NCI-H1417 treated with DMSO at 0.1 percent for 48 hours (cell line): ENCODE results near the gene CCDC138.

Source experiments
- DNase-seq: peaks from one replicate; lab custom pipeline; 2025; lab: John Stamatoyannopoulos, UW

Gene CCDC138

DNA sequence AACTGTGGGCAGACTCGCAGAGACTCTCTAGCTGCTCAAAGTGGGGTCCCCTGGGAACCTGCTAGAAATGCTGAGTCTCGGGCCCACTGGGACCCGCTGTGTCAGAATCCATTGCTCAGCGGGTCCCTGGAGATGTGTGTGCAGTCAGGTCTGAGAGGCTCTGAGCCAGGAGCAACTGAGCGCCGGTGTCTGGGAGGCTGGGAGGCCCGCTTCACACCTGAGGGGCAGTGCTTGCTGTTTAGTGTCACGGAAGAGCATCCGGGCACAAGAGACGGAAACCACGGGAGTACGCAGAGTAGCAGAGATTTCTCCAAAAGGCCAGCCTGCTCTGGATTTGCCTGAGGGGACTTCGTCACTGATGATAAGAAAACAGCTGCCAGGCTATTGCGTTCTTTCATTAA lies 132.4 kb downstream of the CCDC138 start:
- no peak for DNase-seq

DNA sequence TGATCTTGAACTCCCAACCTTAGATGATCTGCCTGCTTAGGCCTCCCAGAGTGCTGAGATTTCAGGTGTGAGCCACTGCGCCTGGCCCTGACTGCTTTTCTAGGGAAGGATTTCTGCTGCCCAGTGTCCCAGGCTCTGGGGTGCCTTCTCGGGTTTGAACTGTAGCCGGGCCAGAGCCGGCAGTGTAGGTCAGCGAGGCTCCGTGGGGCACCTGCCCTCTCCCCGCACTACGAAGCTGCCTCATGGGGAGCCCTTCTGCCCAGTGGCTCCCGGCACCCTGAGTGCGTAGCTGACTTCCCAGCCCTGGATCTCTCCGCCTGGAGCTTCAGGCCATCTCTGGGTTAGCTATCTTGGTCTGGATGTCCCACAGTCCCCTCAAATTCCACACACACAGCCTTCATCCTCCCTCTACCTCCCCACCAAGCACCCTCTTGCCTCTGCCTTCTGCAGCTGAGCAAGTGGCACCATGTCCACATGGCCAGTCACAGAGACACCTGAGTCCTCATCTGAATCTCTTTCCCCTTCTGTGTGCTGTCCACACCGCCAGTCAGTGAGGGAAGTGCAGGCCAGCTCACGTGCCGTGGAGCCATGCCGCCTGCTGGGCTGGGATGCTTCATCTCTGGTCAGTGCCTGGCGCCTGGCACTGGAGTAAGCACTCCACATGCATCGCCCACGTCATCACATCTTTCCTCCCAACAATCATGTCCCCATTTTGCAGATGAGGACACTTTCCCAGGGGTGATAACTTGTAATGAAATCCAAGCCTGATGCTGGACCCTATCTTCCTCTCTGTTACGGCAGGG lies 133.2 kb downstream of the CCDC138 start:
- no peak for DNase-seq

DNA sequence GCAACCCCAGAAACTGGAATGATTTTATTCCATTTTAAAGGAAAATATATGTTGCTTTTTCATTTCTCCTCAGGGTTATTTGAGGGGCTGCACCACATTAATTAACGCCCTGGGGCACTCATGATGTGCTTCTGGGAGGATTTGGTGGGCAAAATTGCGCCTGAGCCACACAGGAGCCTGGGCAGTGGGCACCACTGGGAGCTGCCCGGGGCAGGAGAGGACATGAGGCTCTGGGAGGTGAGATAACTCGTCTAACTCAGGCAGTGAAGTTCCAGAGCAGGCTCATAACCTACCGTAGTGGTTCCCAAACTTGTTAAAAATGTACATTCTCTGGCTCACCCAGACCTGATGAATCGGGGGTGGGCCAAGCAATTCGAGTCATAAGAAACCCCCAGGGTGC lies 134.1 kb downstream of the CCDC138 start:
- no peak for DNase-seq

DNA sequence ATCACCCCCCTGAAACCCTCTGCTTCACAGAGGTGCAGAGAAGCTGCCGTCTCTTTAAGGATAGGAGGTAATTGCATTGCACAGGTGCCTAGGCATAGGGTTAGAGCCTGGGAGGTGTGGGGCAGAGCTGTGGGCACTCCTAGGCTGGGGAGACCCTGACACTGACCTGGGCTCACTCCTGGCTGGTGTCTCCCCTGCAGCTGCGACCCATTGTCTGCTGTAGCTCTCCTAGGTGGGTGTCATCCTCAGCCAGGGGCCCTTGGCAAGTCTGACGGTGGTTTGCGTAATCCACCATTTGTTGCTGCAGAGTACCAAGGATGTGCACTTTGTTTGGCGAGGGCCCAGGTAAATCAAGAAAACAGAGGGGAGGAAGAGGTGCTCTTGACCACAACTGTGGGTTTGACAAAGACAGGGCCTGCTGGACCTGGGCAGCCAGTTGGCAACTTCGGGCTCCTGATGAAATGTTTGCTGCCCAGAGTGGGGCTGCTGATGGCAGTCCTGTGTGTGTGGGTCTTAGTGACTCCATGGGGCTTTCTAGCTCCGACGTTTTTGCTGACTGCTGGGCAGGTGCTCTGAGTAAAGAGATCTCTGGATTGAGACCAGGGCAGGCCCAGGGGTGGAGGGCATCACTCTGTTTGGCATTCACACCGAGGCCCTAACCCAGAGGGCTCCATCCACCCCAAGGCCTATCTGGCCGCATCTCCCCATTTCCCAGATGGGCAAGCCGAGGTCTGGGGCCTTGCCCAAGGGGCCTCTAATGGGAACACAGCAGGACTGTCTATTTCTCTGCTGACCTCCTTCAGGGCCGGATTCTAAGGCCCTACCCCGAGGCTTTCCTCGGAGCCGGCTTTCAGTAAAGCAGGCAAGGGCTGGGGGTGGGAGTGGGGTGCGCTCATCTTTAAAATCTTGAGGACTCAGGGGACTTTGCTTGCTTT lies 134.8 kb downstream of the CCDC138 start:
- no peak for DNase-seq

DNA sequence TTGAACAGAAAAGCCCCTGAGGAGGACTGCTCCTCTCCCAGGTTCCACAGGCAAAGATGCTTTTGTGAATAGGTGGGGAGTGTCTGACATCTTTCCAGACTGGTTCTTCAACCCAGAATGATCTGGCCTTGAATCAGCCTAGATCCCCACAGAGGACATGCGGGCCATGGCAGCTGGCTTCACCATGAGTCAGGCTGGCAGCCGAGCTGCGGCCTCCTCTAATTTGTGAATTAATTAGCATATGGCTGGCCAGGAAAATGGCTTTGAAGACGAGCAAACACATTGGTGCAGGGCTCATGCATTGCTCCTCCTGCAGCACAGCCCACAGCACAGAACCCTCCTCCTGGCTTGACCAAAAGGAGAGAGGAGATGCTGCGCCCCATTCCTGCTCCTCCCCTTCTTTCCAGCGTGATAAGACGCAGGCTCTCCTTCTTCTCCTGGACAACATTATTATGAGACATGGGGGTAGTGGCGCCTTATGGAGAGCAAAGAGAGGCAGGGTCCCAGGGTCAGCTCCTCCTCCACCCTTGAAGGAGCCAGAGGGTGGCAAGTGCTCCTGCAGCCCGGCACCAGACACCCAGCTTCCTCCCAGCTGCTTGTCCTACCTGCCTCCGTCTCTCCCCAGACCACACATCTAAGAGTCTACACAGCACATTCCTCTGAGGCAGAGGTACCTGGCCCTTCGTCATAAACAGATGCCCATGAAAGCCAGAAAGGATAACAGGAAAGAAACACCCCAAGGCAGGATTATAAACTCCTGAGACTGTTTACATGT lies 135.8 kb downstream of the CCDC138 start:
- no peak for DNase-seq

DNA sequence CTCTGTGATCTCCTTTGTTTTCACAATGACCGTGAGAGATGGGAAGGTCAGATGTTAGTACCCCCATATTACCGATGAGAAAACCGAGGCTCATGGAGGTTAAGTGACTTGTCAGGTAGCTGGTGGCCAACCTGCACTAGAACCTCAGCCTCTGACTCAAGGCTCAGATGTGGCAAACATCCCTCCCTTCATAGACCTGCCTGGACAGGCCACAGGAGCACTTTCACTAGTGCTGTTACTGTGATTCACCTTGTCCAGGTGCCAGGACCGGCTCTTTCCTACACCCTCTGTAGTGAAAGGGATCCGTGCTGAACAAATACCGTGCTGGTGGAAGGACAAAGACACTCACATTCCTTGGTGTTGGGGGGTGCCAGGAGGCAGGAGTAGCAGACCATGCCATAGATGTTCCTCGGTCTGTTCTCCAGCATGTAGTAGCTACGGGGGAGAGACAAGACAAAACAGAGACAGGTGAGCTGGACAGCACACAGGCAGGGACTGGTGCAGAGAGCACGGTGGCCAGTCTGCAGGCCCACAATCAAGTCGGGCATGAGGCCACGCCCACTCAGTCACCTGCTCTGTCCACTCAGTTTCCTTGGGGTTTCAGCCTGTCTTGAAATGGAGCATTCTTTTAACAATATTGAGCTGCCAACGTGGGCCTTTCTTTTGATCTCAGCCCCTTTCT lies 136.6 kb downstream of the CCDC138 start:
- DNase-seq = no peak

DNA sequence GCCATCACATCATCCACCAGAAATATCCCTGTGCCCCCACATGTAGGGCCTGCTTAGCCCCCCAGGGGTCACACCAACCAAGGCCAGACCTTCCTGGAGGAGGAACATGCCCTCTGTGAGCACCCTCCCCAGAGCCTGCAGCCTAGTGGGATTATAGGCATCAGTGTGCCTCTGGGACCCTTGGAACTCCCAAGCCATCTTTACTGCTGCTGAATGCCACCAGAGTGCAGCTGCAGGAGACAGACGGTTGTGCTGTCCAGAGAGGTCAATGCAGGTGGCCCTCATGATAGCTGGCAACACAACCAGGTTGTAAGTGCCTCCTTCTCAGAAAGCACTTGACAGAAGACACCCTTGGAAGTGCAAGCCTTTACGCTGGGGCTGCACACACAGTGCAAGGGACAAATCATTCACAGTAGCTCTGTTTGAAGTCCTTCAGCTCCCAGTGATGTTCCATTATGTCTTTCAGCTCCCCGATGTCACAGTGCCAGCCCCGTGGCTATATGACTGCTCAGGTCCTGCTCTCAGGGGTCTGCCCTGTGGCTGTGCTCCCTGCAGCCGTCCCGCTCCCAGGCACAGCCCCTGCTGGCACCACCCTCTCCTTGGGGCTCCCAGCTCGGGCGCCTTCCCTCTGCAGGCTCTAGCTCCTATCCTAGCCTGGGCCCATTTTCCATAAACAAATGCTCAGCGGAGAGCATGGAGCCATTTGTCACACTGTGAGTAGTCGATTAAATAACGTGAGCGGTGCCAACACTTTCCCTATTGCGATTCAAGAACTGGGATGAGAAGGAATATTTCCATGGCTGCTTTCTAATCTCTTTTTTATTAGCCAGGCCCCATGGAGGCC lies 137.4 kb downstream of the CCDC138 start:
- no peak for DNase-seq

DNA sequence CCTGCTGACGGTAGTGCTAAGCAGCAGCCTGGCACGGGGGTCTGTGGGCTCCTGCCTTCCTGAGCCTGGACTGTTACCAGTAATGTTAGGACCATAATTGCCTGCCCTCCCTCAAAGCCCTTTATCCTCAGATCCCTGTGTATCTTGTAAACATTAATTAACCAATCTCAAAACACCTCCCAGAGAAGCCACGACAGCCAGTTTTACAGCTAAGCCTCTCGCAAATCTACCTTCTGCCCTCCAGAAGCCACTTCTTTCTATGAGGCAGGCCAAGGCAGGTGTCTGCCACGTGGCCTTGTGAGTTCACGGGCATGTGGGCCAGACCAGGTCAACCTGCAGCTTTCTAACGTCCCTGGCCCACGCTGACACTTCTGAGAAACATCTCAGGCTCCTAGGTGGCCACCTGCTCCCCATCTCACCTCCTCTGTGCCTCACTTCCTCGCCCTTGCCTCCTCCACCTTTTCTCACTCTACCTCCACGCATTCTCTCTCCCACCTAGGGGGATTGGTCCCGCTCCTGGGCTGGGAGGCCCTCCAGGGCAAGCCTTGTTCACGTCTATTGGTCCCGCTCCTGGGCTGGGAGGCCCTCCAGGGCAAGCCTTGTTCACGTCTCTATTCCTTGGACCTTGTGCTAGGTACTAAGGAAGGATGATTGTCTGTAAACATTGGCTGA lies 138.1 kb downstream of the CCDC138 start:
- no peak for DNase-seq

DNA sequence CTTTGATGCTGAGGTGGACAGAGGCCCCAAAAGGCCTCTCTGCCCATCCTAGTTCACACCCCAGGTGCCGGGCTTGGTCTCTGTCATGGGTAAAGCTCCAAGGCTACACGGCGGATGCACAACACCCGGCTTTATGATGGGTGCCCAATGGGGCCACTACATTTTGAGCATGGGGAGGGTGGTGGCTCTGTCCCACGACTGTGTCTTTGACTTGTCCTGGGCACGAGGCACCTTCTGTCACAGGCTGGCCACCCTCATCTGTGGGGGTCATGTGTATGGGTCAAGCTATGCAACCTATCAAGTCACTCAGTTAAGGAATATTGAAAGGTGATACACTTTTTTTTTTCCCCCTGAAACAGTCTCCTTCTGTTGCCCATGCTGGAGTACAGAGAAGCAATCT lies 138.7 kb downstream of the CCDC138 start:
- DNase-seq = no peak

DNA sequence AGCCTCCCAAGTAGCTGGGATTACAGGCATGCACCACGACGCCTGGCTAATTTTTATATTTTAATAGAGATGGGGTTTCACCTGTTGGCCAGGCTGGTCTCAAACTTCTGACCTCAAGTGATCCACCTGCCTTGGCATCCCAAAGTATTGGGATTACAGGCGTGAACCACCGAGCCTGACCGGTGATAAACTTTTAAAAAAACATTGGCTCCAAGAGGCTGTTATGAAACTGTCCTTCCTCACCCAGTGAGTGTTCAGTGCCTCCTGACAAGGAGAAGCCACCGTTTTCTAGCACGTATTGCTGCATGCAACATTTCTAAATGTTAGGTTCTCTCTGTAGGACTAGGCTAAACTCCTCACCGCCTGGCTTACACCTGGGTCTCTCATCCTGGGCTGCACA lies 139.2 kb downstream of the CCDC138 start:
- no peak for DNase-seq
